Heart left ventricle (tissue), 13 donors: Measurements from ENCODE around the gene CSRP2.

Source experiments
- POLR2A ChIP-seq, 2 donors: fragments of 450-650 bp; IDR thresholded peaks; one replicate each; pipeline ENCODE4 v1.6.1; 2017; ENCODE audit warnings: antibody characterized with exemption in 2 of 2, mild to moderate bottlenecking in 2 of 2, moderate library complexity in 2 of 2
- TF ChIP-seq, protein P1 (sequence below), 12 donors: fragments of 200-600 bp; sonication (generic) in 4 of 12; IDR thresholded peaks; one replicate each; pipeline versions ENCODE4 v1.5.0 to v1.8.0; 2018 to 2022; ENCODE audit warnings: antibody characterized with exemption in 12 of 12, mild to moderate bottlenecking in 5 of 12
- donor health status: ischemic (EF 13 %, LVEDD 7.1; RV severe dilation, severe dysfunction).
- donor health status: DM: no; HTN: yes; CAD: no.
- donor health status: DM: no; HTN: no; CAD: no.
- donor health status: ischemic (EF 25% LVEDD 6.9; RV normal size, moderate dysfunction).
- donor health status: ischemic (EF 25% LVEDD 5.7; RV mildly dilated, moderate dysfunction).
- donor health status: ischemic (EF 35%, LVEDD 5.7; RV mildly dilated, moderate dysfunction).
- donor health status: nonischemic (EF 11% LVEDD 7.7; RV severe dilation, severe dysfunction).
- donor health status: DM: yes; HTN: yes; CAD: no.
- donor health status: PGD.
- donor health status: ischemic (EF 29% LVEDD 5.4; RV normal size, mild dysfunction).
- donor health status: nonischemic (EF 23%, LVEDD 6.1; RV moderate dilation, normal function).

DNA sequence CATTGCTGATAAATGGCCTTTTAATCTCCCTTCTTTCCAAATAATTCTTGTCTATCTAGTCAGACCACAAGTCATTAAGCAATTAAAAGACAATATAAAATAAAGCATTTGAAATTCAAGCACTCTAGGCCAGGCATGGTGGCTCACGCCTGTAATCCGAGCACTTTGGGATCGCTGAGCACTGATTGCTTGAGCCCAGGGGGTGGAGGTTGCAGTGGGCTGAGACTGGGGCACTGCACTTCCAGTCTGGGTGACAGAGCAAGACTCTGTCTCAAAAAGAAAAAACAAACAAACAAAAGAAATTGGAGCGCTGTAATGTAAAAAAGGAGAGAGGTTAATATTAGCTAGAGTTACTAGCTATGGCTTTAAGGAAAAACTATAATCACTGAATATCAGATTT lies 30.5 kb upstream of the CSRP2 start:
- TF ChIP-seq, protein P1, sequence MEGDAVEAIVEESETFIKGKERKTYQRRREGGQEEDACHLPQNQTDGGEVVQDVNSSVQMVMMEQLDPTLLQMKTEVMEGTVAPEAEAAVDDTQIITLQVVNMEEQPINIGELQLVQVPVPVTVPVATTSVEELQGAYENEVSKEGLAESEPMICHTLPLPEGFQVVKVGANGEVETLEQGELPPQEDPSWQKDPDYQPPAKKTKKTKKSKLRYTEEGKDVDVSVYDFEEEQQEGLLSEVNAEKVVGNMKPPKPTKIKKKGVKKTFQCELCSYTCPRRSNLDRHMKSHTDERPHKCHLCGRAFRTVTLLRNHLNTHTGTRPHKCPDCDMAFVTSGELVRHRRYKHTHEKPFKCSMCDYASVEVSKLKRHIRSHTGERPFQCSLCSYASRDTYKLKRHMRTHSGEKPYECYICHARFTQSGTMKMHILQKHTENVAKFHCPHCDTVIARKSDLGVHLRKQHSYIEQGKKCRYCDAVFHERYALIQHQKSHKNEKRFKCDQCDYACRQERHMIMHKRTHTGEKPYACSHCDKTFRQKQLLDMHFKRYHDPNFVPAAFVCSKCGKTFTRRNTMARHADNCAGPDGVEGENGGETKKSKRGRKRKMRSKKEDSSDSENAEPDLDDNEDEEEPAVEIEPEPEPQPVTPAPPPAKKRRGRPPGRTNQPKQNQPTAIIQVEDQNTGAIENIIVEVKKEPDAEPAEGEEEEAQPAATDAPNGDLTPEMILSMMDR (IDR thresholded peaks at IDR 0.05), result no peak
- no peak for TF ChIP-seq POLR2A (IDR thresholded peaks at IDR 0.05)
